NCI-H1694 (cell line): ENCODE data around the gene TMEM72.

Experiments used
- DNase-seq: peaks from one replicate; lab custom pipeline; 2025; lab: John Stamatoyannopoulos, UW

The TMEM72 gene

DNA sequence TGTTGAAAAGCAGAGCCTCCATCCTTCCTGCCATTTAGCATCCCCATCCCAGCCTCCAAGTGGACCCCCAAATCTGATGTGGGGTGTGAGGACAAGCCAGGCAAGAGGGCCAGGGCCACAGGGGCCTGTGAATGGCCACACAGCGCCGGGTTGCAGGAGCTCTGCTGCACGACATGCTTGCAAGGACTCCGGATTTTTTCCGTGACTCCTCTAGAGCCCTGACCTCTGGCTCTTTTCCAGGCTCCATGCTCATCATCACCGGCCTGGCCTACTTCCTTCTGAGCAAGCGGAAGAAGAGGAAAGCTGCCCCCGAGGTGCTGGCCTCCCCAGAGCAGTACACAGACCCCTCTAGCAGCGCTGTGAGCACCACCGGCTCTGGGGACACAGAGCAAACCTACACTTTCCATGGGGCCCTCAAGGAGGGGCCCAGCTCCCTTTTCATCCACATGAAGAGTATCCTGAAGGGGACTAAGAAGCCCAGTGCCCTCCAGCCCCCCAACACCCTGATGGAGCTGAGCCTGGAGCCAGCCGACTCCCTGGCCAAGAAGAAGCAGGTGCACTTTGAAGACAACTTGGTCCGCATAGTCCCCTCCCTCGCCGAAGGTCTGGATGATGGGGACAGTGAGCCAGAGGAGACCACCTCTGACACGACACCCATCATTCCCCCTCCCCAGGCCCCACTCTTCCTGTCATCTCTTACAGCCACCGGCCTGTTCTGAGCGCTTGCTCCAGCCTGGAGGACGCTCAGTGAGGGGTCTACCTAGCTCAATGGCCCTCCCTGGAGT is 23.5 kb downstream of the TMEM72 start:
- DNase-seq, result no peak

GRCh38 chr10:44935201-44935965 is 24.2 kb downstream of the TMEM72 start:
- DNase-seq, result no peak

GRCh38 chr10:44935966-44936295 is 24.8 kb downstream of the TMEM72 start:
- no peak for DNase-seq

DNA sequence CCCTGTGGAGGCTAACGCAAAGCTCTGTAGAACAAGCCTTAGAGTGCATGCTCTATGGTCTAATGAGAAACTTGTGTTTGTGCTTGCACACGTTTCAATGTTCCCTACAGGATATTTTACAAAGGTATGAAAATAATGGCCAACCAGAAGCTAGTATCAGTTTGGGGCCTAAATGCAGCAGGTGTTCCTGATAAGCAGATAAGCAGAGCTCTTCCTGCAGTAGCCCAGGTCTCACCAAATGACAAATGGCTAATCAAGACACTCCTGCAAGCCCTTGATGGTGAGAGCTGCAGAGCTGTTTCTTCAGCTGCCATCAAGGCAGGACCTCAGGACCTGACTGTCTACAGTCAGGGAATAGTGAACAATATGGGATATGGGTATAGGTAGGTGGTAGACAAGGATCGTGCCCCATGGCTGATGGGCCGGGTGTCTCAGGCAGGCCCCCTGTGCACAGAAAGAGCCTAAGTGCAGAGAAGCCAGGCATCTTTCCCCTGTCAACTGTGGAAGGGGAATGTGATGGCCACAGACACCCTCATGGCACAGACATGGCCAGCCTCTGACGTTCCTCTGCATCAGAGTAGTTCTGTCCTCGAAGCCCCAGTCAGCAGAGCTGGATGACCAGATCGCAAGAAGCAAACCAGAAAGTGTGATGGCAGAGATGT is 25.3 kb downstream of the TMEM72 start:
- no peak for DNase-seq

DNA sequence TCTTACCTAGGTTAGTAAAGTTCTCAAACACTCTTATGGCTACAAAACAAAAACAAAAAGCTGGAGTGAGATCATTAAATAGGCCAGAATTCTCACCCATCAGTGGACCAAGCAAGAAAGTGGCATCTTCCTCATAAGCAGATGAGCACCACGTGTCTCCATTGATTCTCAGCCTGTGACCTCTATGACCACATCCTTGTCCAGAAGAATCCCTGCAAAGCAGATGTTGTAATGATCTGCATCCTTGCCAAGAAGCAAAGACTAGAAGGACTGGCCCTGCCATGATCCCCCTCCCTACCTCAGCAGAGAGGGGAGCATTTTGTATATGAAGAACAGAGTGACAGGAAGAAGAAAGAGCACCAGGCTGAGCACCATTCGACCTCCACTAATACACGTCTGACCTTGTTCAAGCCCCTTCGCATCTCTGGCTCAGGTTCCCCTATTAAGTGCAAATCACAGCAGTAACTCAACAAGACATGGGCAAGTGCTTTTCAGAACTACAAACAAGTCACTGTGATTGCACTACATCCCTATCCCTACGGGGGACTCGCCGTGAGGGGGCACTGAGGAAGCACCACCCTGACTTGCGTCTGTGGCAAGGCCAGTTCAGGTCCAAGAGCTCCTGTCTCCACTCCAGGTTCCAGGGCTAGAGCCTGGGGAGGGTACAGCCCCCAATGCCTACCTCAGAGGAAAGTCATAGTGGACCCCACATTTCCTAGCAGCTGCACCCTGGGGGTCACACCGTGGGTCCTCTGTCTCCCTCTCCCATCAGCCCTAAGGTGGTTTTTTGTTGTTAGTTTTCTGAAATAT is 26.3 kb downstream of the TMEM72 start:
- no peak for DNase-seq

DNA sequence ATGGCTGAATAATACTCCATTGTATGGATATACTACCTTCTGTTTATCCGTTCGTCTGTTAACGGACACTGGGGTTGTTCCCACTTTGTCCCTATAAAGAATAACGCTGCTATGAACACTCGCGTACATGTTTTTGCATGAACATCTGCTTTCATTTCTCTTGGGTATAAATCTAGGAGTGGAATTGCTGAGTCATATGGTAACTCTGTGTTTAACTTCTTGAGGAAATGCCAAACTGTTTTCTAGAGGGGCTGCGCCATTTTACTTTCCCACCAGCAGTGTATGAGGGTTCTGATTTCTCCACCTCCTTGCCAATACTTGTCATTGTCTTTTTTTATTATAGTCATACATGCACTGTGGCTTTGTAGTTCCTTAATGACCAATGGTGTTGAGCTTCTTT is 27.8 kb downstream of the TMEM72 start:
- no peak for DNase-seq

GRCh38 chr10:44939691-44940401 is 28.7 kb downstream of the TMEM72 start:
- no peak for DNase-seq

GRCh38 chr10:44944354-44944753 is 33.2 kb downstream of the TMEM72 start:
- DNase-seq, result no peak

DNA sequence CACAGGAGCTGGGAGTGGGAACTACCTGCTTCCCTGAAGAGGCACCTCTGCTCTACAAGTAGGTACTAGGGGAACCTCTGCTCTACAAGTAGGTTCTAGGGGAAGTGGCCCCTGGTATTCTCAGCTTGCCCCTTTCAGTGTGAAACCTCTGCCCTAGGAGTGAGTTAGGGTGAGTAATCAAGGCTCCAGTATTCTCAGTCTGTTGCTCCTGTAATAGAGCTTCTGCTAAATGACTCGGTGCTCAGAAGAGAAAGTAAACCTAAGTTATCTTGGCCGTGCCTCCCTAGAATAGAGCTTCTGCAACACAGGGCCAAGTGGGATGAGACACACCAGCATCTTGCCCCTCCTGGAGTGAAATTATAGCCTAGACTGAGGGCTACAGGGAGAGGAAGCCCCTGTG is 35.1 kb downstream of the TMEM72 start:
- no peak for DNase-seq

- DNase-seq, result no peak
Measured at GRCh38 chr10:44947371-44948152, 36.4 kb downstream of the TMEM72 start.

GRCh38 chr10:44948642-44949041 is 37.5 kb downstream of the TMEM72 start:
- DNase-seq, result no peak

DNA sequence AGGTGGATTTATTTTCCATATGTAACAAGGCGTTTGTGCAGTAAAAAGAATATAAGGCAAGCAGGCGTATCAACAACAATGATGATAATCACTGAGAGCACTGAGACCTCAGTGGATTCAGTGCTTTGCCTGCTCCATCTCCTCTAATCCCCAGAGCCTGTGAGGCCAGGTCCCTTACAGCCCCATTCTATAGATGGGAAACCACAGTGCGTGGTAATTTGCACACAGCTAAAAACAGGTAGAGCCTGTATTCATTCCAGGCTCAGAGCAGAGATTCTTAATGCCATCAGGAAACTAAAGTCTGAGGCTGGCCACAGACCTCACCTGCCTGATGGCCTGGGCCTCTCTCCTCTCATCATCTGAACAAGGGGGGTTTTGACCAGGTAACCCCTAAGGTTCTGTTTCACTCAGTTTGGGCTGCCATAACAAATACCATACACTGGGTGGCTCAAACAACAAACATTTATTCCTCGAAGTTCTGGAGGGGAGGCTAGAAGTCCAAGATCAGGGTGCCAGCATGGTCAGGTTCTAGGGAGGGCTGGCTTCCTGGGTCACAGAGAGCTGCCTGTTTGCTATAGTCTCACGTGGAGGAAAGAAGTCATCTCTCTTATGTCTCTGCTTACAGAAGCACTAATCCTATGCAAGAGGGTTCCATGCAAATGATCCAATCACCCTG is 38.1 kb downstream of the TMEM72 start:
- DNase-seq, result no peak

GRCh38 chr10:44949915-44950314 is 38.8 kb downstream of the TMEM72 start:
- DNase-seq, result no peak

DNA sequence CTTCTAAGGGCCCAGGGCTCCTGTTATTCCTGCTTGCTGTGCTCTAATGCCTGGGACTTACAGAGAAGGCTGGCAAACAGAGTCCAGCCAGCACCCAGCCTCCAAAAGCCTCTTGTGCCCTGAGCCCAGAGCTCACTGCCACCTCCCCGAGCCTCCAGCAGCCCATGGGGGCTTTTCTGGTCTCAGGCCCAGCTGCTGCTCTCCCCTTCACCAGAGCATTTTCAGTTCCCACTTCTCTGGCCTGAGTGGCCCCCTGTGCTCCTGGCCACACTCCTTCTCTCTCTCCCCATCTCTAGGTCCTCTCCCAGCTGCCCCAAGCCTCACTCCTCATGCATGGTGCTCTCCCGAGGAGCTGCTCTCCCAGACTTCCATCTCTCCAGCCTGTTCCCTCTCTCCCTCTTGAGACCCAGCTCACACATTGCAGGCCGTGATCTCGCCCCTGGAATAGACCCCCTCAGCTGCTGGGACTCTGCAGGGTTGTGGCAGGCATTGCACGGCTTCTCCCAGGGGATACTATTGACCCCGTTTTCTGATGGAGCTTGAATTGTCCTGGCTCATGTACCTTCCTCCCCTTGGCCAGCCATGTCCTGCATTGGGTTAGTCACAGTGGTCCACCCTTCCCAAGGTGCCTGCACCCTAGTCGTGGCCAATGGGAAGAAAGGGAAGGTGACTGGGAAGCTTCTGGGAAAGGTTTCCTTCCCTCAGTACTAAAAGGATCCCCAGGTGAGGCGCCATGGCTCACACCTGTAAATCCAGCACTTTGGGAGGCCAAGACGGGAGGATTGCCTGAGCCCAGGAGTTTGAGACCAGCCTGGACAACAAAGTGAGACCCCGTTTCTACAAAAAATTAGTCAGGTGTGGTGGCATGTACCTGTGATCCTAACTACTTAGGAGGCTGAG is 39.4 kb downstream of the TMEM72 start:
- DNase-seq, result no peak

DNA sequence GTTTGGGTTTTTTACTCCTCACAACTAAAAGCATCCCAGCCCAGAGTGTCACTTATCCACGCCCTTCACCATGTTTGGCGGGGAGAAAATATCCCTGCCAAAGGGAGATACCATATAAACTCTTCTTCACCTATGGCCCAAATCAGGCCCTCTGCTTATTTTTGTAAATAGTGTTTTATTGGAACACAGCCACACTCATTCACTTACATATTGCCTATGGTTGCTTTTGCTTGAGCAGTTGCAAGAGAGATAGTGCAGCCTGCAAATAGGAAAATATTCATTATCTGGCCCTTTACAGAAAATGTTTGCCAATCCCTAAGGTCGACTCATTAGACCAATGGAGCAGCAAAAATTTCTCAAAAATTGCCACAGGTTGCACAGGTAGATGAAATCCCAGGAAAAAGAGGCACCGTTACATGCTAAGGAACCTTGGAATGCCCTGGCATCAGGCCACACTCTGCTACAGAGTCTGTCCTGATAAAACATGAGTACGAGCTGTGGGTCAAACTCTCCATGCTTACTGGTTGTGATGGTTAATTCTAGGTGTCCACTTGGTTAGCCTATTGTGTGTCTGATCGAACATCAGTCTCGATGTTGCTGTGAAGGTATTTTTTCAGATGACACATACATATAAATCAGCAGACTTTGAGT is 40.6 kb downstream of the TMEM72 start:
- DNase-seq, result no peak

GRCh38 chr10:44952779-44953231 is 41.7 kb downstream of the TMEM72 start:
- no peak for DNase-seq

GRCh38 chr10:44954042-44954441 is 42.9 kb downstream of the TMEM72 start:
- no peak for DNase-seq

- DNase-seq, result no peak
Measured at GRCh38 chr10:44954962-44955361, 43.8 kb downstream of the TMEM72 start.
